Measurements from ENCODE around the gene CAMTA1.

The CAMTA1 gene

GRCh38 chr1:6850537-6850936, 65.3 kb downstream of the CAMTA1 start:
- DNase-seq (ENCODE audit: low spot score) = no peak

- DNase-seq (ENCODE audit: low spot score) = no peak
Observed at GRCh38 chr1:6852136-6852890, 67.1 kb downstream of the CAMTA1 start.

GRCh38 chr1:6854166-6854565, 68.9 kb downstream of the CAMTA1 start:
- DNase-seq (ENCODE audit: low spot score) = no peak

DNA sequence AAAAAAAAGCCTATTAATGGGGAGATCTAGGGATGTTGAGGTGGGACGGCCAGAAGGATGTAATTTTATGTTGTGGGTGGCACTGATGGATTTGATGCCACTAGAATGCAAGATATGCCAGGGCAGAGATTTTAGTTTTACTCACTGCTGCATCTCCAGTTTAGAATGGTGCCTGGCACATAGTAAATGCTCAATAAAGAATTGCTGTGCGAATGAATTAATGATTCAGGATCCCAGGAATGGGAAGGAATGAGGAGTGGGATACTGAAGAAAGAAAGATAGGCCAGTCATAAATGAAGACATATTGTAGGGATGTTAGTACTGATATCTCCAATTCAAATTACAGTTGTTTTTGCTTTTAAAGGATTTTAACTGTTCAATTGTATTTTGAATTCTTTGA, 72.6 kb downstream of the CAMTA1 start:
- DNase-seq (ENCODE audit: low spot score) = no peak

DNA sequence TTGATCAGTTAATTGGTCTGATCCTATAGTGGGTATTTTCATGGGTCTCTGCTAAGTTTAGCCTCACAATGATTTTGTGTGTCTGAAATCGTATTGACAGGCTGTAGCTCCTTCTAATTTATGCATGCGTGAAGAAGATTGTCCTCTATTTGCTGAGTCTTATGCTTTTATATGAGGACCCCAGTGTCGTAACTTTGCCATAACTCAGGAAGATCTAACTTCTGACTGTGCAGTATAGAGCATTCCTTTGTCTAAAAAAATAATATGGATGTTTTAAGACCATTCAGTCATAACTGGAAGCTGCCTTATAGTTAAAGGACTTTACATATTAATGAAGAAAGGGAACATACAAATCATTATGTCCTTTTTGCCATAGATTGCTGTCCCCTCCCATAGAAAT, 73.3 kb downstream of the CAMTA1 start:
- DNase-seq (ENCODE audit: low spot score) = no peak

DNA sequence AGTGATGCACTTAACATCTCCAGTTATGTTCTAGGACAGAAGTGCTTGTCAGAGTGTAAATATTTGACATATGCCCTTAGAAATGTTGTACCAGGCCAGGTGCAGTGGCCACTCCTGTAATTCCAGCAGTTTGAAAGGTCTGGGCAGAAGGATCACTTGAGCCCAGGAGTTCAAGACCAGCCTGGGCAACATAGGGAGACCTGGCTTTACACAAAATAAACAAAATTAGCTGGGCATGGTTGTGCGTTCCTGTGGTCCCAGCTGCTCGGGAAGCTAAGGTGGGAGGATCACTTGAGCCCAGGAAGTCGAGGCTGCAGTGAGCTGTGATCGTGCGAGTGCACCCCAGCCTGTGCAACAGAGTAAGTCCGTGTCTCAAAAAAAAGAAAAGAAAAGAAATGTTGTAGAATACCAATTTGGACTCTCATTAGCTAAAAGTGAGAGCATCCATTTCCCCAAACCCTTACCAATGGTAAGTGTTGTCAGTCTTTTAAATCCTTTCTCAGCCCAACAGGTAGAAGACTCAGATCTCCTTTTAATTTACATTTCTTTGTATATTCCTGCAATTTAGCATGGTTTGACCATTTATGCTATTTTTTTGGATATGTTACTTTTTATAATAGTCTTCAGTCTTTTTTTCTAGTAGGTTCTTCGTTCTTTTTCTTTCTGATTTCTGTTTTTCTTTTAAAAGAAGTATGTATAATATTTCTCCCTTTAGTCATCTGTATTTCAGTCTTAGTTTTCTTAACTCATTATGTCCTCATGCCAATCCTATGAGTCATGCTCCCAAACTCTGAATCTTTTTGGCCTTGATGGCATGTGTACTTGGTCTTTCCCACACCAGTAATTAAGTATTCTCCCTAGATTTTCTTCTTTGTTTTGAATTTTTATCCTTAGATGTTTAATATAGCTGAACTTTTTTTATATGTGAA, 74.4 kb downstream of the CAMTA1 start:
- DNase-seq (ENCODE audit: low spot score) = no peak

GRCh38 chr1:6860401-6860800, 75.1 kb downstream of the CAMTA1 start:
- DNase-seq (ENCODE audit: low spot score) = no peak

GRCh38 chr1:6861075-6861724, 75.9 kb downstream of the CAMTA1 start:
- no peak for DNase-seq (ENCODE audit: low spot score)

DNA sequence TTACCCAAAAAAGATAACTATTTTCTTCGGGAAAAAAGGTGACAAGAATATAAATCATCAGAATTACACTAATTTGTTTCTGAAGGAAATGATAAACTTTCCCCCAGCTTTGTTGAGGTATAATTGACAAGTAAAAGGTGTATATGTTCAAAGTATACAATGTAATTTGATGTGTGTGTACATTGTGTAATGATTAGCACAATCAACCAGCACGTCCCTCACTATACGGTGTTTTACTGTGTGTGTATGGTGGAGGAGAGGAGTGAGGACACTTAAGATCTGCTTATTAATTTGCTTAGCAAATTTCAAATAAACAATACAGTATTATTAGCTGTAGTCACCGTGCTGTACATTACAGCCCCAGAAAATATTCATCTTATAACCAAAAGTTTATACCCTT, 77.7 kb downstream of the CAMTA1 start:
- DNase-seq (ENCODE audit: low spot score) = no peak

DNA sequence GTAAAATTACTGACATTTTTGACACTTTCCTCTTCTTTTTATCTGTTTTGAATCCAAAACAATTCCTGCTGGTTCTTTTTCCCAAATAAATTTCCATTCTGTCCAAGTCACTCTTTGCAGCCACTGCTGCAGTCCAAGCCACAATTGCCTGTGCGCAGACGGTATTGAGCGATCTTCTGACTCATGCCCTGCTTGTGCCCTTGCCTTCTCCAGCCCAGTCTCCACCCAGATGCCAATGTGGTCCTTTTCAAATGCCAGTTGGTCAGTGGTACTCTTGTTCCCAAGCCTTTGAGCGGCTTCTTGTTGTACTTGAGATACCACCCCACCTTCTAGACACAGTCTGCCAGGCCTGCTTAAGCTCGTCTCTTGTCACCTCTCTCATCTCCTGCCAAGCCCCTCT, 78.9 kb downstream of the CAMTA1 start:
- no peak for DNase-seq (ENCODE audit: low spot score)

DNA sequence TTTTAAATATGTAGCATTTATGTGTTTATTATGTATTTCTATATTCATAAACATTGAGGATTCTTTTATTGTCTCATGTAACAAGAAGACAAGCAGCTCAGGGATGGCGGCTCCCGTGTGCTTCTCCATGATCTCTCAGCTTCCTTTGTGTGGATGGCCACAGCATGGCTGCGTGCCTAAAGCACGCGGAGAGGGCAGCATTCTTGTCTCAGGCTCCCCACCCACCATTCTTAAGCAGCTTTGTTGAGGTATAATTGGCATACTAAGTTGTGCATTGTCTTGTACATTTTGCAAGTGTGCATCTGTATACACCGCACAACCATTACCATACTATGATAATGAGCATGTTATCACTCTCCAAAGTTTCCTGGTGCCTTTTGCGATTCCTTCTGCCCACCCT, 81.6 kb downstream of the CAMTA1 start:
- DNase-seq (ENCODE audit: low spot score) = no peak

- DNase-seq (ENCODE audit: low spot score) = no peak
Observed at GRCh38 chr1:6867321-6867720, 82.1 kb downstream of the CAMTA1 start.

GRCh38 chr1:6867729-6868659, 82.7 kb downstream of the CAMTA1 start:
- no peak for DNase-seq (ENCODE audit: low spot score)

GRCh38 chr1:6868660-6869380, 83.6 kb downstream of the CAMTA1 start:
- DNase-seq (ENCODE audit: low spot score) = no peak

- DNase-seq (ENCODE audit: low spot score) = no peak
Observed at GRCh38 chr1:6869545-6869944, 84.3 kb downstream of the CAMTA1 start.

DNA sequence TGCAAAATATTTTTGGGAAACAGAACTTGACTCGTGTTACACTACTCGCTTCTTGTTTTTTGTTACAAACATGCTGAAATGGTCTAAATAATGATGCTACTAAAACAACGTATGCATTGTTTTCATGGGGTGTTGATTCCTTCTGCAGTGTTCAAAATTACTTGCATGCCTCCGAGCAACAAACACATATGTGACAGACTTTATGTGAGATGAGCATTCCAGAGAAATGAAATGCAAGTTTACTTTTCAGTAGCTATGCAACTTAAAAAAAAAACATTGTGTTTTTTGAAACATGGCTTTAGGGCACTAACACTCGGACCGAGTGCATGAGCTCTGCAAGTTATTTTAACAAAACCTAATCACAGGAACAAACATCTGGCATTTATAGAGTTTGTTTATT, 84.8 kb downstream of the CAMTA1 start:
- DNase-seq (ENCODE audit: low spot score) = no peak

GRCh38 chr1:6870571-6870970, 85.3 kb downstream of the CAMTA1 start:
- DNase-seq (ENCODE audit: low spot score) = no peak

DNA sequence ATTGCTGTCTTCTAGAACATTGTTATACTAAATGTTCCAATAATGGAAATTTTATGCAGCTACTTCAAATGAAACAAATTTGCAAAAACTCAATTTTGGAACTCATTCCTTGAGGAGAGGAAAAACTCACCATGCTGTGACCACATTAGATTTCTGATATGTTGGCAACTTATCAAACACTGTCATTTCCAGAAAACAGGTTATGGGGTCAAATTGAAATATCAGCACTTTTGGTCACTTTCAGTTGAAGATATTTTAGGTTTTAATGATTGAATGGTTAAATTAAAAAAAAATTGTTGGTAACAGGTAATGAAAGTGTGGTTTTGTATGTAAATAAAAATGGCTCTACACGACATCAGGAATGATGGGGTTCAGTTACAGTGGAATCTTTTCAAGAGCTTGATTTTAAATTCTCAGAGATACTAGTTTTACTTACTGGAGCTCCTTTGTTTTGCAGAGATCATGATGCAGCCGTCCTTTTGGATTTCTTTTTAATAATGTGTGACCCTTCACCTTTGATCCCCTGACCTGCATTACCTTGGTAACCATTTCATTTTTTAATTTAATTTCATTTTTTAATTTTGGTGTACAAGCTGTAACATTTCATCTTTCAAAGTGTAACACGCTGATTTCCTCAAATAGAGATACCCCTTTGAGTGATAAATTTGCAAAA, 86.2 kb downstream of the CAMTA1 start:
- no peak for DNase-seq (ENCODE audit: low spot score)

- no peak for DNase-seq (ENCODE audit: low spot score)
Observed at GRCh38 chr1:6872573-6873261, 87.5 kb downstream of the CAMTA1 start.

Data from cerebellar cortex (tissue), 1 donor.